Esophagus squamous epithelium (tissue), 4 donors: ENCODE results near the gene MTIF3.

Experiments
- POLR2A ChIP-seq, 4 donors: fragments of 450-650 bp; IDR thresholded peaks; one replicate each; pipeline ENCODE4 v1.6.1; 2017; ENCODE audit warnings: antibody characterized with exemption in 4 of 4, mild to moderate bottlenecking in 4 of 4, moderate library complexity in 3 of 4
- TF ChIP-seq, protein P1 (sequence below), 6 experiments: fragments of 450-650 bp in 4 of 6; fragments of 200-600 bp in 2 of 6; sonication (generic) in 2 of 6; IDR thresholded peaks; one replicate each; pipeline ENCODE4 v1.5.1; 2016 to 2019; ENCODE audit warnings: antibody characterized with exemption in 6 of 6, mild to moderate bottlenecking in 4 of 6, moderate library complexity in 4 of 6

DNA sequence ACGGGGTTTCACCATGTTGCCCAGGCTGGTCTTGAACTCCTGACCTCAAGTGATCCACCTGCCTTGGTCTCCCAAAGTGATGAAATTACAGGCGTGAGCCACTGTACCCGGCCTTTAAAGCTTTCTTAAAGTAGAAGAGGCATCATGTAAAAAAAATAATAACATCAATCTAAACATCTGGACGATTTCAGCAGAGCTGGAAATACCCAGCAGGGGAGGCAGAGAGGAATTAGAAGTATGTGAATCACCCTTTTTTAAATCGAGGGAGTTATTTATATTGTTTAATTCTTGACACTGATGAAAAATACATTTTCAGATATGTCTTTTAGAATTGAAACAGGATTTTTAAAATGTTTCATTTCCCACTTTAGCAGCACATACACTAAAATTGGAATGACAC lies 37.4 kb upstream of the MTIF3 start:
- no peak for TF ChIP-seq POLR2A (IDR thresholded peaks at IDR 0.05)
- TF ChIP-seq, protein P1, sequence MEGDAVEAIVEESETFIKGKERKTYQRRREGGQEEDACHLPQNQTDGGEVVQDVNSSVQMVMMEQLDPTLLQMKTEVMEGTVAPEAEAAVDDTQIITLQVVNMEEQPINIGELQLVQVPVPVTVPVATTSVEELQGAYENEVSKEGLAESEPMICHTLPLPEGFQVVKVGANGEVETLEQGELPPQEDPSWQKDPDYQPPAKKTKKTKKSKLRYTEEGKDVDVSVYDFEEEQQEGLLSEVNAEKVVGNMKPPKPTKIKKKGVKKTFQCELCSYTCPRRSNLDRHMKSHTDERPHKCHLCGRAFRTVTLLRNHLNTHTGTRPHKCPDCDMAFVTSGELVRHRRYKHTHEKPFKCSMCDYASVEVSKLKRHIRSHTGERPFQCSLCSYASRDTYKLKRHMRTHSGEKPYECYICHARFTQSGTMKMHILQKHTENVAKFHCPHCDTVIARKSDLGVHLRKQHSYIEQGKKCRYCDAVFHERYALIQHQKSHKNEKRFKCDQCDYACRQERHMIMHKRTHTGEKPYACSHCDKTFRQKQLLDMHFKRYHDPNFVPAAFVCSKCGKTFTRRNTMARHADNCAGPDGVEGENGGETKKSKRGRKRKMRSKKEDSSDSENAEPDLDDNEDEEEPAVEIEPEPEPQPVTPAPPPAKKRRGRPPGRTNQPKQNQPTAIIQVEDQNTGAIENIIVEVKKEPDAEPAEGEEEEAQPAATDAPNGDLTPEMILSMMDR (IDR thresholded peaks at IDR 0.05) = no peak
